Upper lobe of left lung (tissue), 6 donors: Measurements from ENCODE around the gene AMDHD1. TPM values are rescaled to one million over a fixed set of nuclear protein-coding genes. Genes with fewer than 3 reads are reported as not detected.

ENCODE experiments used
- ATAC-seq, 2 donors: fragments of 200-7000 bp; cut with Tn5 transposase; one replicate each; pipeline ENCODE4 v1.9.1; 2022; ENCODE audit warnings: mild to moderate bottlenecking in 2 of 2, moderate library complexity in 2 of 2; ENCODE audit not compliant: low FRiP score in 2 of 2
- DNase-seq, 2 donors: peaks; one replicate each; pipeline ENCODE4 v3.0.0-alpha.2; 2019 to 2020
- H3K27ac ChIP-seq, 4 donors: fragments of 200-600 bp; sonication (generic); one replicate each; pipeline ENCODE4 v1.5.1; 2016 to 2019
- H3K27me3 ChIP-seq, 4 donors: fragments of 200-600 bp; sonication (generic); one replicate each; pipeline ENCODE4 v1.5.1; 2017 to 2019
- H3K36me3 ChIP-seq, 4 donors: fragments of 200-600 bp; sonication (generic); one replicate each; pipeline ENCODE4 v1.5.1; 2016 to 2019
- H3K4me1 ChIP-seq, 4 donors: fragments of 200-600 bp; sonication (generic); one replicate each; pipeline ENCODE4 v1.5.1; 2018 to 2019
- H3K4me3 ChIP-seq, 4 donors: fragments of 200-600 bp; sonication (generic); one replicate each; pipeline ENCODE4 v1.5.1; 2017 to 2019; ENCODE audit warnings: mild to moderate bottlenecking in 2 of 4, moderate library complexity in 1 of 4
- H3K9me3 ChIP-seq, 4 donors: fragments of 200-600 bp; sonication (generic); one replicate each; pipeline ENCODE4 v1.5.1; 2018 to 2019
- EP300 ChIP-seq, 4 donors: sonication (generic); formaldehyde crosslinking; IDR thresholded peaks; one replicate each; pipeline ENCODE4 v1.5.1; 2017; ENCODE audit warnings: antibody characterized with exemption in 4 of 4, control low read depth in 2 of 4
- POLR2A ChIP-seq, 4 donors: fragments of 450-650 bp; IDR thresholded peaks; one replicate each; pipeline ENCODE4 v1.5.1; 2016 to 2017; ENCODE audit warnings: antibody characterized with exemption in 4 of 4, mild to moderate bottlenecking in 2 of 4
- POLR2AphosphoS5 ChIP-seq, 2 donors: sonication (generic); formaldehyde crosslinking; IDR thresholded peaks; one replicate each; pipeline ENCODE4 v1.5.1; 2017; ENCODE audit warnings: antibody characterized with exemption in 2 of 2
- WGBS, 2 donors: methylation state at CpG; one replicate each; pipeline ENCODE4 v1.1.5; 2017 to 2018; 5-methylcytosine and 5-hydroxymethylcytosine counted together
- total RNA-seq, 6 donors: library from RNA; depleted of rRNA in 4 of 6; stranded (reverse); fragments of >200 nt in 4 of 6; gene quantifications; one replicate each; pipeline versions ENCODE4 v1.1.0 to v1.2.1, GENCODE V29; 2016 to 2021
- TF ChIP-seq, protein P1 (sequence below), 6 experiments: fragments of 450-650 bp in 4 of 6; fragments of 200-600 bp in 2 of 6; sonication (generic) in 2 of 6; IDR thresholded peaks; one replicate each; pipeline ENCODE4 v1.5.1; 2016 to 2019; ENCODE audit warnings: antibody characterized with exemption in 6 of 6
- donor health status: DM: no; HTN: no; CAD: no; lungs with moderate emphysema.
- donor health status: DM: no; HTN: yes; CAD: no; lungs with severe emphysema.

Gene AMDHD1
- total RNA-seq, 6 donors from 2014 or later: 0.91 to 2.2 (median 1.9) TPM; not detected in 1

DNA sequence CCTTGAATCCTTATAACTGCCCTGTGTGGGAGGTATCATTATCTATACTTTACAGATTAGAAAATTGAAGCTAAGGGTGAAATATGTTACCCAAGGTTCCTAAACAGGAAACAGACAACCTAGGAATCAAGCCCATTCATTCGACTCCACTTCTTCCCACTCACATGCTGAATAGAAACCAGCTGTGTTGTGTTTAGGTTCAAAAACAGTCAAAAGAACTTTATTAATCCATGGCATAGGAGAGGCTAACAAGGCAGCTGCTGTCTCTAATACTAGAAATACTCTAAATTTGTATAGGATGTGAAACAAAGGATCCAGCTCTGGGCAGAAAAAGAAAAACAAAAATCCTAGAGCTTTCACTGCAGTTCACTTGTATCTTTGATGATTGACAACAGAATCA lies 9.9 kb downstream of the AMDHD1 start:
- no peaks in the 10 kb centered on the region for H3K9me3 ChIP-seq
- no peaks in the 10 kb centered on the region for H3K27me3 ChIP-seq
- no peak for DNase-seq
- no peak for ATAC-seq
- 39 to 42% methylated on average over 1 of the region's 1 CpG for WGBS, 2 donors
- TF ChIP-seq POLR2A (IDR thresholded peaks at IDR 0.05) (no peak), POLR2AphosphoS5 (IDR thresholded peaks at IDR 0.05) (no peak), EP300 (IDR thresholded peaks at IDR 0.05) (no peak)
- TF ChIP-seq, protein P1, sequence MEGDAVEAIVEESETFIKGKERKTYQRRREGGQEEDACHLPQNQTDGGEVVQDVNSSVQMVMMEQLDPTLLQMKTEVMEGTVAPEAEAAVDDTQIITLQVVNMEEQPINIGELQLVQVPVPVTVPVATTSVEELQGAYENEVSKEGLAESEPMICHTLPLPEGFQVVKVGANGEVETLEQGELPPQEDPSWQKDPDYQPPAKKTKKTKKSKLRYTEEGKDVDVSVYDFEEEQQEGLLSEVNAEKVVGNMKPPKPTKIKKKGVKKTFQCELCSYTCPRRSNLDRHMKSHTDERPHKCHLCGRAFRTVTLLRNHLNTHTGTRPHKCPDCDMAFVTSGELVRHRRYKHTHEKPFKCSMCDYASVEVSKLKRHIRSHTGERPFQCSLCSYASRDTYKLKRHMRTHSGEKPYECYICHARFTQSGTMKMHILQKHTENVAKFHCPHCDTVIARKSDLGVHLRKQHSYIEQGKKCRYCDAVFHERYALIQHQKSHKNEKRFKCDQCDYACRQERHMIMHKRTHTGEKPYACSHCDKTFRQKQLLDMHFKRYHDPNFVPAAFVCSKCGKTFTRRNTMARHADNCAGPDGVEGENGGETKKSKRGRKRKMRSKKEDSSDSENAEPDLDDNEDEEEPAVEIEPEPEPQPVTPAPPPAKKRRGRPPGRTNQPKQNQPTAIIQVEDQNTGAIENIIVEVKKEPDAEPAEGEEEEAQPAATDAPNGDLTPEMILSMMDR (IDR thresholded peaks at IDR 0.05): no peak
- no peaks in the 10 kb centered on the region for H3K4me1 ChIP-seq
- H3K27ac ChIP-seq: no peak overlapping the region
- no peaks in the 10 kb centered on the region for H3K36me3 ChIP-seq
- H3K4me3 ChIP-seq: no peak overlapping the region

DNA sequence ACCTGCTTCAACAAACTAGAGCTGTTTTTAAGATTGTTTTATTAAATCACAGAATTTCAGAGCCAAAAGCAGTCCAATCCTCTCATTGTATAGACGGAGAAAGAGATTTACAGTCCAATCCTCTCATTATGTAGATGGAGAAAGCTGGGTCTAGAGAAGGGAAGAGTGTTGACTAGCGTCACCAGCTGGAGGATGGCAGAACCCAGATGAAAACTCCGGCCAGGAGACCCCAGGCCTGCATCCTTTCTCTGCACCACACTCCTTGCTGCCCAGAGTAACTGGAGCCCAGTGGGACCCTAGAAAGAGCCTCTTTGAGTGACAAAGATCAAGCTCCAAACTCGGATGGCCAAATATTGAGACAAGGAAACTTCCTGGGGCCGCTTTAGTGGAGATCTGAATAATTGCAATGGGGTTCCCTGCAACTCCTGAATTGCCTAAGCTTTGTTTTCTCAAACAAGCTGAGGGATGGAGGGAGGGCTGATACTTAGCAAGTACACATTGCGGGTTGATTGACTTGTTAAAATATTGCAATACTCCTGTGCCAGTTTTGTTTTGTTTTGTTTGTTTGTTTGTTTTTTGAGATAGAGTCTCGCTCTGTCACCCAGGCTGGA lies 12.5 kb downstream of the AMDHD1 start:
- TF ChIP-seq POLR2A (IDR thresholded peaks at IDR 0.05) (no peak), POLR2AphosphoS5 (IDR thresholded peaks at IDR 0.05) (no peak), EP300 (IDR thresholded peaks at IDR 0.05) (no peak)
- TF ChIP-seq, protein P1 (IDR thresholded peaks at IDR 0.05): no peak
- H3K36me3 ChIP-seq: no peaks in the 10 kb centered on the region
- no peak overlapping the region for H3K27ac ChIP-seq
- H3K27me3 ChIP-seq: no peaks in the 10 kb centered on the region
- no peak for DNase-seq
- no peak overlapping the region for H3K4me3 ChIP-seq
- ATAC-seq: no peak
- WGBS, 2 donors: 87% methylated on average over 7 of the region's 7 CpGs
- no peaks in the 10 kb centered on the region for H3K4me1 ChIP-seq
- H3K9me3 ChIP-seq: no peaks in the 10 kb centered on the region

- 83 to 84% methylated on average over 20 to 27 of the region's 27 CpGs for WGBS, 2 donors
- H3K4me1 ChIP-seq: no peaks in the 10 kb centered on the region
- H3K27me3 ChIP-seq: no peaks in the 10 kb centered on the region
- H3K4me3 ChIP-seq: no peak overlapping the region
- H3K36me3 ChIP-seq: no peaks in the 10 kb centered on the region
- no peak overlapping the region for H3K27ac ChIP-seq
- TF ChIP-seq, protein P1 (IDR thresholded peaks at IDR 0.05): no peak
- TF ChIP-seq EP300 (IDR thresholded peaks at IDR 0.05): no peak
- TF ChIP-seq POLR2A (IDR thresholded peaks at IDR 0.05): no peak
- TF ChIP-seq POLR2AphosphoS5 (IDR thresholded peaks at IDR 0.05): no peak
- DNase-seq: peak in 1 of 2 donors; percentile 81
- no peaks in the 10 kb centered on the region for H3K9me3 ChIP-seq
- no peak for ATAC-seq
Measured at GRCh38 chr12:95956557-95957145, 13.5 kb downstream of the AMDHD1 start.

DNA sequence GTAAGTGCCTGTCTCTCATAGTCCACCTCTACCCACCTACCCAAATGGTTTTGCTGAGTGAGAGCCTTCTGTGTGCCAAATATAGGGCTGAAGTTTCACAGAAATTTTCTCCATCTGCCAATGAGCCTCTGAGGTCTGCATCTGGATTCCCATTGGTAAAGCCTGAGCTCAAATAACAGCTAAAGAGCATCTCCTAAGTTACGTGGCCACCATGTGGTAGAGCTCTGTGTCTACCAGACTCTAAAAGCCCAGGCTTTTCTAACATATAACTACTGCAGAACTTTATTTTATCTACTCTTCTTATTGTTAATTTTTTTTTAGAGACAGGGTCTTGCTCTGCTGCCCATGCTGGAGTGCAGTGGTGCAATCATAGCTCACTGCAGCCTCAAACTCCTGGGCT lies 16.0 kb downstream of the AMDHD1 start:
- no peak for DNase-seq
- ATAC-seq: no peak
- WGBS, 2 donors: 57 to 80% methylated on average over 1 of the region's 1 CpG
- no peaks in the 10 kb centered on the region for H3K9me3 ChIP-seq
- H3K4me1 ChIP-seq: no peaks in the 10 kb centered on the region
- H3K4me3 ChIP-seq: no peak overlapping the region
- H3K36me3 ChIP-seq: no peaks in the 10 kb centered on the region
- TF ChIP-seq POLR2A (IDR thresholded peaks at IDR 0.05): no peak
- TF ChIP-seq EP300 (IDR thresholded peaks at IDR 0.05): no peak
- TF ChIP-seq POLR2AphosphoS5 (IDR thresholded peaks at IDR 0.05): no peak
- TF ChIP-seq, protein P1 (IDR thresholded peaks at IDR 0.05): no peak
- no peaks in the 10 kb centered on the region for H3K27me3 ChIP-seq
- H3K27ac ChIP-seq: no peak overlapping the region

DNA sequence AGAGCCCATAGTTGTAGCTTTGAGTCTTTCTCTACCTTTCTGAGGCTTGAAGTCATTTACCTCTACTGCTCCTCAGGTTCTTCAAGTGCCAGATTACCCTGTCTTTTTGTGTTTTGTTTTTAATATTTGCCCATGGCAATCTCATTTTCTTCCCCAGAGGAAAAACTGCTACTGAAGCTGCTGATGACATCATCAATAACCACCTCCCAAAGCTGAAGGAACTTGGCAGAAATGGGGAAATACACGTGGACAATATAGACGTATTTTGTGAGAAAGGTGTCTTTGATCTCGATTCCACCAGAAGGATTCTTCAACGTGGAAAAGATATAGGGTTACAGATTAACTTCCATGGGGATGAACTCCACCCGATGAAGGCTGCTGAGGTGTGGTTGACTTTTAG lies 17.1 kb downstream of the AMDHD1 start:
- TF ChIP-seq POLR2A (IDR thresholded peaks at IDR 0.05) (no peak), POLR2AphosphoS5 (IDR thresholded peaks at IDR 0.05) (no peak), EP300 (IDR thresholded peaks at IDR 0.05) (no peak)
- TF ChIP-seq, protein P1 (IDR thresholded peaks at IDR 0.05): no peak
- ATAC-seq (no peak), DNase-seq (no peak)
- H3K9me3 ChIP-seq: no peaks in the 10 kb centered on the region
- no peak overlapping the region for H3K4me3 ChIP-seq
- no peaks in the 10 kb centered on the region for H3K4me1 ChIP-seq
- 61 to 65% methylated on average over 5 of the region's 5 CpGs for WGBS, 2 donors
- H3K27me3 ChIP-seq: no peaks in the 10 kb centered on the region
- H3K36me3 ChIP-seq: no peaks in the 10 kb centered on the region
- H3K27ac ChIP-seq: no peak overlapping the region
